Right renal cortex interstitium (tissue), 3 donors: Measurements from ENCODE around the gene KMT5C. TPM values are rescaled to one million over a fixed set of nuclear protein-coding genes. Genes with fewer than 3 reads are reported as not detected.

Experiments
- DNase-seq, 3 donors: peaks; one replicate each; pipeline ENCODE4 v3.0.0-alpha.2; 2013; ENCODE audit warnings: low read depth in 3 of 3, low spot score in 2 of 3
- polyA plus RNA-seq, 3 donors: library from polyadenylated mRNA; unstranded; fragments of 120-200 nt; gene quantifications; one replicate each; pipeline ENCODE4 v1.2.1, GENCODE V29; 2013; ENCODE audit not compliant: insufficient read length in 3 of 3

KMT5C gene
- polyA plus RNA-seq, 3 donors: 12.1 to 13.9 (median 13.4) TPM

DNA sequence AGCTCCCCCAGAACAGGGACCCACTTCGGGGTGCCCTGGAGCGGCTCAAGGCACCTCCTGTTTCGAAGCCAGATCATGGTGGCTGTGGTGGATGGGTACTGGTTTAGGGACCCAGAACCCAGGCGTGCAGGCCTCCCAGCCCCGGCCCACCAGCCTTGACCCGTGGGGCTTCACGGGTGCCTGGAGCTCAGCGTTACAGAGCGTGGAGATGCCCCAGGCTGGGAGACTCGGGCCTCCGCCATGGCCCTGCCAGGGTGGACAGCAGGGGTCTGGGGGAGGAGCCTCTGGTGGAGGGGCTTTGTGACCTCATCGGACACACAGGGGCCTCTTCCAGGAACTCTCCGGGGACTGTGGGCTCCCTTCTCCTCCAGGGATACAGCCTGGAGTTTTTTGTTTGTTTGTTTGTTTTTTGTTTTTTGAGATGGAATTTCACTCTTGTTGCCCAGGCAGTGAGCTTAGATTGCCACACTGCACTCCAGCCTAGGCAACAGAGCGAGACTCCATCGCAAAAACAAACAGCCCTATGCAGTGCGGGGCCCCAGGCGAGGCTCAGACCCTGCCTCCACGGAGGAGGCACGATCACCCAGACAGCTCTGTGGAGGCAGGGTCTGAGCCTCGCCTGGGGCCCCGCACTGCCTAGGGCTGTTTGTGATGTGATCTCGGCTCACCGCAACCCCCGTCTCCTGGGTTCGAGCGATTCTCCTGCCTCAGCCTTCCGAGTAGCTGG, 23.5 kb downstream of the KMT5C start, which contains the start of gene GARIN5B:
Gene GARIN5B (minus strand): TSS at position 271 of the 727 bp plus-strand sequence. CDS start 194 bp downstream, at position 77.
- DNase-seq: no peak

DNA sequence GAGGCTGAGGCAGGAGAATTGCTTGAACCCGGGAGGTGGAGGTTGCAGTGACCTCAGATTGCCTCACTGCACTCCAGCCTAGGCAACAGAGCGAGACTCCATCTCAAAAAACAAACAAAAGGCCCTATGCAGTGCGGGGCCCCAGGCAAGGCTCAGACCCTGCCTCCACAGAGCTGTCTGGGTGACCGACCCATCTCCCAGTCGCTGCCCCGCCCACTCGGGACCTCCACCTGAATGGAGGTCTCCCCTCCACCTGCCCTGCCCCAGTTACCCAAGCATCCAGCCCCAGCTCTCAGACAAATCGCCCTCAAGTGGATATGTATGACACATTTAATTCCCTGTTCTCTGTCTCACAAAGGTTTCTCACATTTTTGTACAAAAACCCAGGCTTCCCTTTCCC, 25.6 kb downstream of the KMT5C start:
- no peak for DNase-seq

DNA sequence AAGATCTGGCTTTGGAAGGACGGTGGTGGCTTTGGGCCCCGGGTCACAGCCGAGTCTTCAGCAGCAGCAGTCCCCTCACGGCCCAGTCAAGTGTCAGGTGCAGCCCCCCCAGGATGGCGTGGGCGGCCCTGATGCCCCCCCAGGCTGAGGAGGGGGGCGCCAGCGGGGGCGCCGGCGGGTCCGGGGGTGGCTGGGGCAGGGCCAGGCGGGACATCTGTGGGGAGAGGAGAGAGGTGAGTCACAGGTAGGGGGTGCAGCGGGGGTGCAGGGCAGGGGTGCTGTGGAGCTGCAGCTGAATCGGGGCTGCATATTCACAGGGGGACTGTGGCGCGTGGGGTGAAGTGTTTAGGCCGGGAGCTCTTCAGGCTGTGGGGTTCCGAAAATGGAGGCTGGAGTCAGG, 26.3 kb downstream of the KMT5C start:
- DNase-seq: no peak

DNA sequence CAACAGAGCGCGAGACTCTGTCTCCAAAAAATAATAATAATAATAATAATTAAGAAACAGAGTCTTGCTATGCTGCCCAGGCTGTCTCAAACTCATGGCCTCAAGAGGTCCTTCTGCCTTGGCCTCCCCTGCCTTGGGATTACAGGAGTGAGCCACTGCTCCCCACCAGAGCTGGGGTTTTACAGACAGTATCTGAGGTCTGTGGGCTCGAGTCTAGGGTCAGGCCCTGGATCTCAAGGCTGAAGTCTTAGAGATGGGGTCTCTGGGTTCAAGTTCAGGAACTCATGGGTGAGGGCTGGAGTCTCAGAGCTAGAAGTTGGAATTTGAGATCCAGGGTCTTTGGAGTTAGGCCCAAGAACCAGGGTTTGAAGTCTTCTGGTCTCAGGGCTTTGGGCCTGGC, 27.1 kb downstream of the KMT5C start:
- DNase-seq: no peak

DNA sequence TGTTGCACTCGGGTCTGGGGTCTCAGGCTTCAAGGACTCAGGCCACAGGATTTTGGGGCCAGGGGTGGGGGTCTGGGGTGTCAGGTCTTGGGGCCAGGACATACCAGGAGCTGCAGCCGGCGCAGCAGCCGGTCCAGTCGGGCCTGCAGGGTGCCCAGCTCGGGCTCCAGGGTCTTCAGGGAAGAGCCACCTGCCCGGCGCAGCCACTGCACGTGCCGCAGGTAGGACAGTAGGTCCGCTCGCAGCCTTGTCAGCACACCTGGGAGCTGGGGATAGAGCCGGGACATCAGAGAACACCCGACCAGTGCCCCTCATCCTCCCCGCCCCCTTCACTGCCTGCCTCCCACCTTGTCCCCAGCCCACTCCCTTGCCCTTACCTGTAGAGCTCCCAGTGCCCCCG, 28.4 kb downstream of the KMT5C start:
- no peak for DNase-seq

DNA sequence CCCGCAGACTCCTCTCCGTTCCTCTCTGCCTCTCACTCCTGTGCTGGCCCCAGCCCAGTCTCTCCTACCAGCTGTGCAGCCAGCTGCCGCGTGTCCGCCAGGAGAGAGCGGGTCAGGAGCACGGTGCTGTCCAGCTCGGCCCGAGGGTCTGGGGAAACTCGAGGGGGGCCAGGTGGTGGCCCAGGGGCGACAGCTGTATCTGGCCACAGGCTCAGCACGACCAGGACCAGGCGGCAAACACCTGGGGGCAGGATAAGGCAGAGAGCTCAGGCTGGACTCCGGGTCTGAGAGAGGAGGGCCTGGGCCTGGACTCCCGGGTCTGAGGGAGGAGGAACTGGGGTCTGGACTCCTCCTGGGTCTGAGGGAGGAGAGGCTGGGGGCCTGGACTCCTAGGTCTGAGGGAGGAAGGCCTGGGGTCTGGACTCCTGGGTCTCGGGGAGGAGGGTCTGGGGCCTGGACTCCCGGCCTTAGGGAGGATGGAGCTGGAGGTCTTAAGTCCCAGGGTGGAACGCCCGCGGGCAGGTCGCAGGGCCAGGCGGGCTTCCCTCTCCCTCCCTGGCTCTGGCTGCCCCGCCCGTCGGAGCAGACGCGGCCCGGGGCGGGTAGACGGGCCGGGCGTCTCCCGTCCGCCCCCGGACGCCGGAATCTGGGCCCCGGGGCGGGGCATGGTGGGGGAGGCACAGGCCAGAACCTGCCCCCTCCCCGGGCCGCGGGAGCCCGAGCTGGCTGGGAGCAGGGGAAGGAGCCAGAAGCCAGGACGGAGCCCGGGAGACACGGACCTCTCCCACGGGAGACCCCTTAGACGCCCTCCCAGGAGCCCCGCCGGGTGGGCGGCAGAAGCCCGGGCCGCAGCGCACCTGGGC, 29.3 kb downstream of the KMT5C start:
- no peak for DNase-seq

DNA sequence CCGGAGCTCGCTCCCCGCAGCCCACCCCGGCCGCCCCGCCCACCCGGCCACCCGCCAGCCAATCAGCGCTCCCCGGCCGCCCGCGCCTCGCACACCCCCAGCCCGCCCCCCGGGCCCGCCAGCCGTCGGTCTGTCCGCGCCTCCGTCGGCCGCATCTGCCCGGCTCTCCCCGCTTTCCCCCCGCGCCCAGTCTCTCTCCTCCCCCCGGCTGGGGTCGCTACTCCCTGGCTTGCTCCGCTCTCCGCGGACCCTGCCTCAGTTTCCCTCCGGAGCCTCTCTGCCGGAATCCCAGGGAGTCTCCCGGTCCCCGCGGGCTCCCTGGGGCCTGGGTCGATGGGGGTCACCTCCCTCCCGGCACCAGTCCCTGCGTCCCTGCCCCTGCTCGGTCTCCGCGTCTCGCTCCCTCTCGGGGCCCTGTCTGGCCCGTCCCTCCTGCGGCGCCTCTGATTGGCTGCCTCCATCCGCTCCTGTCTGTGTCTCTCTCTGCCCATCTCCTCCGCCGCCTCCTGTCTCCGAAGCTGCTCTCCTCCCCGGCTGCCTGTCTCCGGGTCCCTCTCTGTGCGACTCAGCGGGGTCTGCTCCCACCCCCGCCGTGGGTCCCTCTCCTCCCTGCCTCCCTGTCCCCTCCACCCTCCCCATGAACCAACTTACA, 30.1 kb downstream of the KMT5C start:
- DNase-seq: no peak

DNA sequence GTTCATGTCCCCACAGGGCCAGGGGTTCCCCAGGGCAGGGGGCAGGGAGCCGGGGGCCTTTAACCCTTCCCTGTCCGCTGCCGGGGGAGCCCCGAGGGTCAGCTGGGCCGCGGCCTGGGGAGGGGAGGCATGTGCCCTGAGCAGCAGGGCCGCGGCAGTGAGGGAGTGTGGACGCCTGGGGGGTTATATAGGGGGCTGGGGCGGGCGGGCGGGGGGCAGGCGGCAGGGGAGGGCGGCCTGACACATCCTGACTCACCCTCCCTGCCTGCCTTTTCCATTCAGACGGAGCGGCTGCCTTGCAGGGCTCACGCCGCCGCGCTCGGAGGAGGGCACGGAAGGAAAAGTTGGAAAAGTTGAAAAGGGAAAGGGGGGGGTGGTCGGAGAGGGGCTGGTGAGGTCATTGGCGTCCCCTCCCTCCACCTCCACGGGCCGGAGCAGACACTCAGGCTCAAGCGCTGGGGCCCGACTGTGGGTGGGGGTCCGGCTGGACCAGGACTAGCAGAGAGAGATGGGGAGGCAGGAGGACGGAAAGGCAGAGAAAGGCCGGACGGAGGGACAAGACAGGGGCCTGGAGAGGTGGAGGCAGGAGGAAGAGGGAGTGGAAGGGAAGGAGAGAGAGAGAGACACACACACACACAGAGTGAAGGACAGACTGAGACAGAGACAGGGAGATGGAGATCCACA, 30.8 kb downstream of the KMT5C start, which contains the start of gene IL11:
Gene IL11 (minus strand): TSS at position 159 of the 684 bp plus-strand sequence. CDS start 153 bp downstream, at position 6.
- DNase-seq: no peak

DNA sequence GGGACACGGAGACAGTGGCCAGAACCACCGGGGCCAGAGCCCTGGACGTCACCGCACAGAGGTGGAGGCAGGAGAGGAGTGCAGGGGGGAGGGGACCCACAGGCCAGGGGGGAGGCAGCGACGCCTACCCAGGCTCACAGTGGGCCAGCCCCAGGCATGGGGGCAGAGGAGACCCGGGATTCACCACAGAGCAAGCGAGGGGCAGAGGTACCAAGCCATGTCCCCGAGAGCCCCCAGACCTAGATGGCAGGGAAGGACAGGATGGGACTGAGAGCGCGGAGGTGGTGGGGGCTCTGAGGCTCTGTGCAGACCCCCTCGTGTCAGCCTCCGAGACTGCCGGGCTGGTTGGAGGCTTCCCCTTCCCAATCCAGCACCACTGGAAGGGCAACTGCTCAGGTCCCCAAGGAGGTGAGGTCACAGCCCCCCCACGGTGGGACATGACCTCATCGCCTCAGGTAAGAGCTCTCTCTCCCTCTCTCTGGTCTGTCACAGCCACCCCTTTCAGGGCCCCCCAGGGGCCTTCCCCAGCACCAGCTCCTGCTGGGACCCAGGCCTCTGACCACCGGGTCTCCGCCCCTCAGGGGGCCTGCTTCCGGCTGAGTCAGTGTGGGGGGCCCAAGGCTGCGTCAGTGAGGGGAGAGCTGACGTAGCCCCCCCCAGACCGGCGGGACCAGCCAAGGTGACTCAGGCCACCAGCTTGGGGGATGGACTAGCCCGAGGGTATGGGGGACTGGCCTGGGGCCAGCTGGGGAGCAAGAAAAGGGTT, 32.8 kb downstream of the KMT5C start:
- no peak for DNase-seq

DNA sequence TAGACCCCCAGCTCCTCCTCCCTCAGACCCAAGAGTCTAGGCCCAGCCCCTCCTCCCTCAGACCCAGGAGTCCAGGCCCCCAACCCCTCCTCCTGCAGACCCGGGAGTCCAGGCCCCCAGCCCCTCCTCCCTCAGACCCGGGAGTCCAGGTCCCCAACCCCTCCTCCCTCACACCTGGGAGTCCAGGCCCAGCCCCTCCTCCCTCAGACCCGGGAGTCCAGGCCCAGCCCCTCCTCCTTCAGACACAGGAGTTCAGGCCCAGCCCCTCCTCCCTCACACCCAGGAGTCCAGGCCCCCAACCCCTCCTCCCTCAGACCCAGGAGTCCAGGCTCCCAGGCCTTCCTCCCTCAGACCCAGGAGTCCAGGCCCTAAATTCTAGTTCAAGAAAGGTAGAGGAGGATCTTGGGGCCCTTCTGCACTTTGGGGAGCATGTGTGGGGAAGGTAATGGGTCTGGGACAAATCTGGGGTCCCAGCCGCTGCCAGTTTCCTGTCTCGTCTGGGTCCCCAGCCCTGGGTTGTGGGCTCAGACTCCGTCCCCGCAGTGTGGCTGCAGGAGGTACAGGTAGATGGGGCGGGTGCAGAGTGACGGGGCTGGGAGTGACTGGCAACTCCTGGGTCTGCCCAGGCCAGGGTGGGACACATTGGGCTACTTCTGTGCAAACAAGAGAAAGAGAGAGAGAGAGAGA, 33.8 kb downstream of the KMT5C start:
- DNase-seq: no peak

DNA sequence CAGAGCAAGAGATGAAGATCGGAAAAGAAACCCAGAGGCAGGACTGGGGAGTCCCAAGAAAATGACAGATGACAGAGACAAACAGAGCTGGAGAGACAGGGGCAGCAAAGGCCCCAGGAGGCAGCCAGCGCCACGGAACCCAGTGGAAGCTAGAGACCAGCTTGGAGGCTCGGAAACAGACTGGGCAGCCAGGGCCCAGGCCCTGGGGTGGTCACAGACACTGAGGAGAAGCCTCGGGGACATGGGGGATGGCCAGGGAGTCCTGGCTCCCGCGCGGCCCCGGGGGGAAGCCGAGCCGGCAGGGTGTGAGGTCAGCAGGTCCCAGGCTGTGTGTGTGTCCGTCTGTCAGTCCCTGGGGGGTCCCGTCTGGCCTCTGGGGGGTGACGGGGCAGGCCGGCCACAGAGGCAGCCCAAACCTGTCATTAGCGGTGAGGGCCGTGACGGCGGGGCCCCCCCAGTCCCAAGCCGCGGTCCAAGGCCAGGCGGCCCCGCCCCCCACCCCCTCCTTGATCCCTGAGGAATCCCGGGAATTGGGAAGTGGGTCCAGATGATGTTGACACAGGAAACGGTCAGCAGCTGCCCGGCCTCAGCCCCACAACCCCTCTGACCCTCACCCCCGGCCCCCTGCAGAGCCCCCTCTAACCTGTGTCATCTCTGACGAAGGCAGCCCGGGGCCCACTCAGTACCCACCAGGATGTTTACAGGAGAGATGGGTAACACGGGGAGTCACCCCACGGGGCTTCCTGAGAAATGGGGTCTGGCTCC, 34.5 kb downstream of the KMT5C start:
- no peak for DNase-seq

DNA sequence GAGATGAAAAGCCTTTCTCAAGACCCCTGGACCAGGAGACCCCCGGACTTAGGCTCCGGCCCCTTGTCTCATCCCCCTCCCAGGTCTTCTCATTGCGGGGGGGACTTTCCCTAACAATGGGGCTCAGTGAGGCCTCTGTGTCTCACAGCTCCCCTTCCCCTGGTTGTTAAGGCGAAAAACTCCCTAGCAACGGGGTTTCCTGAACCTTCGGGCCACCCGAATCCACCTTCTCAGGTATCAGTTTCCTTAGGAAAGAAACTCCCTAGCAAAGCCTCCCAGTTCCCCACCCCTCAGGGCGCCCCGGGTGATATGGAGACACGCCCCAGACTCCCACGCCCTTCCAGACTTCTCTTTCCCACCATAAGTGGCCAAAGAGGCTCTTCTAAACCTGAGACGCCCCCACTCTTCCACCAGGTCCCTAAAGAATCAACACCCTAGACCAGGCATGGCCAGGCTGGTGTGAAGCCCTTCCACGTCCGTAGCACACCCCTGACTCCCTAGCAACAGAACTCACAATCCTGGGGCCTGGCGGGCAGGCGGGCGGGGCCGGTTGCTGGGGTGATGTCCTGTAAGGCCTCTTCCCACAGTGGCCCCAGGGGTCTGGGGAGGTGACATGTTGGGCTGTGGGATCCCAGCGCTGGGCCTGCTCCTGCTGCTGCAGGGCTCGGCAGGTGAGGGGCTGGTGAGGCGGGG, 36.7 kb downstream of the KMT5C start, which contains the start of gene TMEM190:
Gene TMEM190 (plus strand): TSS at position 586 of the 693 bp plus-strand sequence. CDS start 28 bp downstream, at position 614.
- DNase-seq: no peak

DNA sequence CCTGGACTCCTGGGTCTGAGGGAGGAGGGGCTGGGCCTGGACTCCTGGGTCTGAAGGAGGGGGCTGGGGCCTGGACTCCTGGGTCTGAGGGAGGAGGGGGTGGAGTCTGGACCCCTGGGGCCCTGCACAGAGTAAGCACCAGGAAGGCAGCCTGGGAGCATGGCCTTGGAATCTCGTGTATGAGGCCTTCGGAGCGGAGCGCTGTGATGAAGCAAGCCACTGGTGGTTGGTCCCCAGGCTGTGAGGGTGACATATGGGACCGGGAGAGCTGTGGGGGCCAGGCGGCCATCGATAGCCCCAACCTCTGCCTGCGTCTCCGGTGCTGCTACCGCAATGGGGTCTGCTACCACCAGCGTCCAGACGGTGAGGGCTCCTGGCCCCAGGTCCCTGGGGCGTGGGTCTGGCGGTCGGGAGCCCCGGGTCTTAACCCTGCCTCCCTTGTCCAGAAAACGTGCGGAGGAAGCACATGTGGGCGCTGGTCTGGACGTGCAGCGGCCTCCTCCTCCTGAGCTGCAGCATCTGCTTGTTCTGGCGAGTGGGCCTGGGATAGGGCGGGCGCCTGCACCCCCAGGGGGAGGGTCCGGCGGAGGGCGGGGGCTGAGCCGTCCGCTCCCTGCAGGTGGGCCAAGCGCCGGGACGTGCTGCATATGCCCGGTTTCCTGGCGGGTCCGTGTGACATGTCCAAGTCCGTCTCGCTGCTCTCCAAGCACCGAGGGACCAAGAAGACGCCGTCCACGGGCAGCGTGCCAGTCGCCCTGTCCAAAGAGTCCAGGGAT, 37.9 kb downstream of the KMT5C start:
- no peak for DNase-seq

DNA sequence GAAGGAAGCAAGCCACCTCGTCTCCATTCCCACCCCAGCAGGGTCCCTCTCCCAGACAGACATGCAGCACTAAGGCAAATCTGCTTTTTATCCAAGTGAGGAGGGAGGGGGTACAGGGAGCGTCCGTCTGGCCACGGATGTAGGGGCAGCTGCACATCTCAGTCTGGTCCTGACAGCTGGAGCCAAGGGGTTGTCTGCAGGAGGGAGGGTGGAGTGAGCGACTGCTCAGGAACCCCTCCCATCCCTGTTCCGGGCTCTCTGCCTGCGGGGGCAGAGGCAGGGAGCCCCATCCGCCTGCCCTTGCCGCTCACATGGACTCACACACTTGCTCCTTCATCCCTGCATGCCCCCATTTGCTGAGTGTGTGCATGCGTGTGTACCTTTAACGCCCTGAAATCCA, 39.5 kb downstream of the KMT5C start:
- no peak for DNase-seq

DNA sequence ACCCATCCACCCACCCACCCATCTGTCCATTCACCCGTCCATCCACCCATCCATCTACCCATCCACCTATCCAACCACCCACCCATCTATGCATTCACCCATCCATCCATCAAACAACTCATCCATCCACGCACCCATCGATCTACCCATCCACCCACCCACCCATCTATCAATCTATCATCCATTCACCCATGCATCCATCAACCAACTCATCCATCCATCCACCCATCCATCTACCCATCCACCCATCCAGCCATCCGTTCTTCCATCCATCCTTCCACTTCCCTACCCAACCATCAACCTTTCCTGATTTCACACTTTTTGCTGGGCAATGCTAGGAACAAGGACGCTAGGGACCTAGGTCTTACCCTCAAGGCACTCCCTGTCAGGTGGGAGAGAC, 42.3 kb downstream of the KMT5C start:
- no peak for DNase-seq

DNA sequence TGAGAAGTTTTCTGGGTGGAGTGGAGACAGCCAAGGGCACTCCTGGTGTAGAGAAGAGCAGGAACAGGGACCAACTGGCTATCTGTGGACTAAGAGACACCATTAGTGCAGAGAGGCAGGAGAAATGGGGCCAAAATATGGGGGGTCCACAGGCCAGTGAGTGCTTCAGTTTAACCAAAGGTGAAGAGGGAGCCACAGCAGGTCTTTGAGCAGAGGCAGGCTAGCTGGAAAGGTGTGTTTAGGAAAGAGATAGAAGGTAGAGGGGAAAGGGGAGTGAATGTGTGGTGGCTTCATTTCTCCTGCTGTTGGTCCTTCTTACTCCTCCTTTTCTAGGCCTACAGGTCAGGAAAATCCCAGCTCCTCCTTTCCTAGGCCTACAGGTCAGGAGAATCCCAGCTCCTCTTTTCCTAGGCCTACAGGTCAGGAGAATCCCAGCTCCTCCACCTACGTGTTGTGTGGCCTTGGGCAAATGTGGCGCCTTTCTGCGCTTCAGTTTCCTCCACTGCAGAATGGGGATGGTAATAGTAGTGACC, 42.9 kb downstream of the KMT5C start:
- no peak for DNase-seq
